GDM1 (cell line): Measurements from ENCODE around the gene CRYAA.
"Not testable (repeated sequence)": the region's sequence is repeated elsewhere in the genome, so short reads cannot be mapped to it uniquely, and the experiment has no call there.

Experiments used
- DNase-seq: peaks from one replicate; lab custom pipeline; 2025; lab: John Stamatoyannopoulos, UW

The CRYAA gene

DNA sequence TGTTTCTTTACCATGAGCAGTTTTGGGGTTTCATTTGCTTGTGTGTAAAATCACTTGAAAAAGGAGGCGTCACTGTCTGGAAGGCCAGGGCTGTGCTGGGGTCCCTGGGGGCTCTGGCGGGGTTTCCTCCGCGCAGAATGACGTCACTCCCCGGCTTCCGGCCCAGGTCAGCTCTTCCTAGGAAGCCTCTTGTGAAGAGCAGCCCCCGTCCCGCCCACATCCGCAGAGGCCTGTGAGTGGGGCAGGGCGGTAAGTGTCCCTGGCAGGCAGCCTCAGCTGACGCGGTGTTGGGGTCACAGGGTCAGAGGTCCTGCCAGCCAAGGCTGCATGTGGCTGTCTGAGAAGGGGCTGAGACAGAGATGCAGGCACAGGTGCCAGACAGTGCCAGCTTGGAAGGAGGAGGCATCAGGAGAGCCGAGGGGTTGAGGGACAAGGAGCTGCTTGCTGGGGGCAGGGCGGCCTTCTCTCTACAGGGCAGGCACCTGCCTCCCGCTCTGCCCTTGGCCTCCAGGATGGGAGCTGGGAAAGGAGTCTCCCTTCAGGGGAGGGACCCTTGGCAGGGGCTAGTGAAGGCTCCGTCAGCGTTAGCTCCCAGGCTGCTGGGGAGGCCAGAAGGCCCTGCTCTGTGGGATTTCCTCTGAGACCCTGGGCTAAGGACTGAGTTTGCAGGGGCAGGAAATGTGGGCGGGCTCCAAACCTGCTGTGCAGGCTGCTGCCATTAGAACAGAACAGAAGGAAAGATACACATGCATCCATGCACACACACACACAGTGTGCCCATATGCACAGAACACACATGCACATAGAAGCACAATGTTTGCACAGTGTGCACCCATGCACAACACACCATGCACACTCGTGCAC, 8.5 kb downstream of the CRYAA start:
- DNase-seq, result not testable (repeated sequence)

DNA sequence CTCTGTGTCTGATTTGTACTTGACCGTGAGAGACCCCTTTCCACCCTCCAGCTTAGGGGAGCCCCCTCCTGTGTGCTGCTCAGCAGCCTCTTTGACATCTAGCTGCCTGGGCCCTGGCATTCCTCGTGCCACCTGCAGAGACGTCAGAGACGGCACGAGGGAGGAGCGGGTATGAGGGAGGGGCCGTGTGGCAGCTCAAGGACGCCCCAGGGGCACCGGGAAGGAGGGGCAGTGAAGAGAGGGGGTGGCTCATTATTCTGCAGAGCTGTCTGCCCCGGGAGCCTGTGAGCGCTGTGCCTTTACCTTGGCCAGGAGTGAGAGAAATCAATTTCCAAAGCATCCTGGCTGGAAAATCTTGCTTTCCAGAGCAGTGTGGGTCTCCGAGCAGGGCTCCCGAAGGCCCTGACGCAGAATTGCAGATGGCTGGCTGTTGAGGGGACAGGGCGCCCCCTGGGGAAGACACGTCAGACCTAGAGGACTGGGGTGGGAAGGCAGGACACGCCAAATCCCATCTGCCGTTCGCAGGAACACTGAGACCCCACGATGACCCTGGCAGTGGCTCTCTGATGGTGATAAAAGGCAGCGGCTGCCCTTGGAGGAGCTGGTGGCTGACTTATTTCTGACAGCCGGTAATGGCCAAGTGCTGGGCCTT, 9.5 kb downstream of the CRYAA start:
- not testable (repeated sequence) for DNase-seq

DNA sequence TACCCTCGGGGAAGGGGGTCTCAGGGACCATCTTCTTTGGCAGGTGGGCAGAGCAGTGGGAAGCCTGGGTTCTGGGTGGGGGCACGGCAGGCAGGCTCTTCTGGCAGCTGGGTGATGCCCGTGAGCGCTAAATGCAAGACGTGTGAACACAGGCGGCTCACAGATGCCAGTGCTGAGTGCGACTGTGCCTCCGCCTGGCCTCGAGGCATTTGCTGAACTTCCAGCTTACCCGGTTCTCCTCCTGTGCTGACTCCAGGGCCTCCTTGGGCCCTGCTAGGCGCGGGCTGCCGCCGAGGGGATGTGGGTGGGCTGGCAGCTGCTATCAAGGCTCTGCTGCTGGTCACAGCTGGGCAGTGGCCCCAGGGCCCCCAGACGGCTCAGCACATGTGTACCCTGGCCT, 12.2 kb downstream of the CRYAA start:
- DNase-seq, result not testable (repeated sequence)

GRCh38 chr21:43187268-43187667, 18.5 kb downstream of the CRYAA start:
- DNase-seq, result not testable (repeated sequence)

DNA sequence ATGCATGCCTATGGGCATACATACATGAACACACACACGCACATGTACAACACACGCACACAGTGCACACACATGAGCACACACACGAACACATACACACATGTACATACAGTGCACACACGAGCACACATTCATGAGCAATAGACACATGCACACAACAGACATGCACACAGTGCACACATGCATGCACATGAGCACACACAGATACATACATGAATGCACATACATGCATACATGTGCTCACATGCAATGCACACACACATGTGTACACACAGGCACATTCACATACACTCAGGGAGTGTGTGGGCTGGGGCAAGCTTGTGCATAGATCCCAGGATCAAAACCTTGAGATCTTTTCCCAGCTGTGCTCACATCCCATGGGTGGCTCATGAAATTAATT, 18.9 kb downstream of the CRYAA start:
- no peak for DNase-seq

- no peak for DNase-seq
Measured at GRCh38 chr21:43188181-43188580, 19.4 kb downstream of the CRYAA start.

GRCh38 chr21:43188592-43189210, 19.9 kb downstream of the CRYAA start:
- DNase-seq, result no peak

- DNase-seq, result no peak
Measured at GRCh38 chr21:43189936-43190335, 21.1 kb downstream of the CRYAA start.

DNA sequence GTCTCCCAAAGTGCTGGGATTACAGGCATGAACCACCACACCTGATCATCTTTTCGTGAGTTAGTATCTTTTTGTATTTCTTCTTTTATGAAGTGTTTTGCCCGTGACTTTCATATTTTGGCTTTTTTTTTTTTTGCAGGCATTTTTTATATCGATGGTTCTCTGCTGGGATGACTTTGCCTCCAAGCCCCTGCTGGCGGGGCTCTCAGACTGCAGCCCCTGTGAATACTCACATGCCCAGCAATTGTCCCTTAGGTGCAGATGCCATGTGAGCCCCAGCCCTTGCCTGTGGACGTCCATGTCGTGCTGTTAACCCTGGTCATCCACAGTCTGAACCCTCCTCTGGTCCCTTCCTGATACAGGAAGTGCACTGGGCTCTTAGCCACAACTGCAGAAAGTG, 21.7 kb downstream of the CRYAA start:
- DNase-seq, result no peak

GRCh38 chr21:43190951-43191350, 22.1 kb downstream of the CRYAA start:
- DNase-seq, result no peak

DNA sequence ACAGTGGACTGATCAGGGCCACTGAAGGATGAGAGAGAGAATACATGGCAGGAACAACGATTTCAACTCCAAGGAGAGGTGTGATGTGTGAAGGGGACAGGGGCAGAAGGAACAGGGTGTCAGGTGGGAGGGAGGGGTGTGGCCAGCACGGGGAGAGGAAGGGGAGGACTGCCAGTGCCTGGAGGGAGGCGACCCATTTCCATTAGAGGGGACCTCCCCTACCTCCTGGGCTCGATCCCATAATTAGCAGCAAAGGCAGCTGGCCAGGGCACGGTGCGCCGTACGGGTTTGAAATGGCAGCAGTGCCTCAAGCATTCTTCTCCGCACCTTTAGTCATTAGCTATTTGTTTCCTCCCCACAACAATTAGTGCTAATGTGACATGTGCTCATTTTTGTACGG, 22.7 kb downstream of the CRYAA start:
- no peak for DNase-seq

DNA sequence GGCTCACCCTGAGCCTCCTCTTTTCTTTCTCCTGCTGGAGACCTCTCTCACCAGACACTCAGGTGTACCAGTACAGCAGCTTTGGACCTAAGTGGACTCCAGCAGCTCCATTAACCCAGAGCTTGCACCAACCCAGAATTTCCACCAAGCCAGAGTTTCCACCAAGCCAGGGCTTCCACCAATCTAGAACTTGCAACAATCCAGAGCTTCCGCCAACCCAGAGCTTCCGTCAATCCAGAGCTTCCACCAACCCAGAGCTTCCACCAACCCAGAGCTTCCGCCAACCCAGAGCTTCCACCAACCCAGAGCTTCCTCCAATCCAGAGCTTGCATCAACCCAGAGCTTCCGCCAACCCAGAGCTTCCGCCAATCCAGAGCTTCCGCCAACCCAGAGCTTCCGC, 23.2 kb downstream of the CRYAA start:
- DNase-seq, result no peak

- no peak for DNase-seq
Measured at GRCh38 chr21:43192501-43193081, 23.8 kb downstream of the CRYAA start.

GRCh38 chr21:43193088-43193650, 24.4 kb downstream of the CRYAA start:
- DNase-seq, result no peak

DNA sequence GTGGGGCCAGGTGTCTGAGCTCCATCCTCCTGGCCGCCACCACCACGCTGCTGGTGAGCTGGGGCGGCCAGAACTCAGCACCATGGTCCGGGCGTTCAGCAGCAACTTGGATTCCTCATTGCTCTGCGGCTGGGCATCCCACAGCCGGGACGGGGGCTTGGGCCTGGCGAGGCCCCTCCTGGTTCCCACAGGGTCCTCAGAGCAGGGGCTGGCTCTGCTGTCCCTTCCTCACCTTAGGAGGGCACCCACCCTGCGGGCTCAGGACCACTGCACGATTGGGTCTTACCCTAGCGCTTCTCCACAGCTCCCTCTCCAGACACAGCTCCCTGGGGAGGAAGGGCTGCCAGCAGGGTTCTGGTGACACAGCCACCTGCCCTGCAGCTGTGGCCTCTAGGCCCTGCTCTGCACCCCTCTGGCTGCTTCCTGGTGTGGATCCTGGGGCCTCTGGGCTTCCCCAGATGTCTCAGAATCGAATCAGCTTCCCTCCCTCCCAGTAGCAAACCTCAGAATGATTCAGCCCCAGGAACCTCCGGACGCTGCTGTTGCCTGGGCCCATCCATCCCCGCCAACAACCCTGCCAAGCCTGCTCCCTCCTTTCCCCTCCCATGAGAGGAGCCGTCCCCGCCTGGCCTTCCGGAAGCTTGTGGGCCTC, 25.0 kb downstream of the CRYAA start:
- no peak for DNase-seq

- DNase-seq, result no peak
Measured at GRCh38 chr21:43194303-43195120, 25.7 kb downstream of the CRYAA start.

DNA sequence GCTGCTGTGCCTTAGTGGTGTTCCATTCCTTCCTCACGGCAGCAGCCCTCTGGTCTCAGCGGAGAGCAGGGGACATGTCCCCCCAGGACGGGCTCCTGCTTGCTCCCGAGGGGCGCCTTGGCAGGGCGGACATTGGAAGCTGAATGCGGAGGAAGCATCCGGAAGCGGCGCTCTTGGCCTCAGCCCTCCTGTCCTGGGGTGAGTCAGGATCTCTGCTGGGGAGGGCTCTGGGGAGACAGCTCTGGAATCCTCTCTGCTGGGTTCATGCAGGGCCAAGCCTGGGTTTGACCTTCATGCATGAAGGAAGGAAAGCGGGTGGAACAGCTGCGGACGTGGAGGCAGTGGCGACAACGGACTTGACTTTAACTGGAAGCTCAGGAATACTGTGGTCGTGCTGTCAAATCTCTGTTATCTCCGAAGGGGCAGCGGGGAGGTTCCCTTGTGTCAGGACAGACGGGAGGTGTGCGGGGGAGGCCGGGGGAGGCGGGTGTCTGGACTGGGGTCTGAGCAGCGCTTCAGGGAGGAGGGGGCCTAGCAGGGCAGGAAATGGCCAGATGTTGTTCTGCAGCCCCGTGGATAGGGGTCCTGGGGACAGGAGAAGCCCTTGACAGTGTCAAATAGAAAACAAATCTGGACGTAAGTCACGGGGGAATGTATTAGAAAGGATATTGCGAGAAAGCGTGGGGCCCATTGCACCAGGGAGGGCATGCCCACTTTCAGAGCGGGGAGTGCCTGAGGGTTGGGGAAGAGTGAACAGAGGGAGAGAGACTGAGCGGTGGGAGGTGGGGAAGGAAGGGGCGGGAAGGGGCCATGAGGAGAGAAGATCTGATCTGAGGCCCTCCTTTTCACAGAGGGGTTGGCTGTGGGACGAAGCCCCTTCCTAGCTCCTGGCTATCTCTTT, 26.6 kb downstream of the CRYAA start:
- no peak for DNase-seq

GRCh38 chr21:43196826-43197225, 28.0 kb downstream of the CRYAA start:
- DNase-seq, result no peak

GRCh38 chr21:43198376-43198775, 29.6 kb downstream of the CRYAA start:
- DNase-seq, result no peak

DNA sequence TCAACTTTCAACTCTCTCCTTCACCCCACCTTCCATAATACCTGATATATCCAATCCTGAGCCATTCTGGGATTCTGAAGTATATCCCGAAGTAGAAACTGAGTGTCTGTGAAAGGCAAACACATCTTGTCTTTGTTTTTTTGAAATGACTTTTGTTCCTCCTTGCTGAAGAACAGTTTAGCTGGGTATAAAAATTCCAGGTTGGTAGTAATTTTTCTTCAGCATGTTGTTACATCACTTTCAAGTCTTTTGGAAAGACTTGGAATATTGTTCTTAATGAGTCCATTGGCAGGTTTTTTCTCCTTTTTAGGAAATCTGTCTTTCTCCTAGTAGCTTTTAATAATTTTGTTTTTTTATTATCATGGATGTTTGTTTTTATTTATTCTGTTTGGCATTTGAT, 32.7 kb downstream of the CRYAA start:
- DNase-seq, result no peak
